ENCODE measurements around the gene EMCN. TPM values are rescaled to one million over a fixed set of nuclear protein-coding genes. Genes with fewer than 3 reads are reported as not detected.

The EMCN gene
- total RNA-seq, 1 donor from 2014 or later, result not detected

GRCh38 chr4:100348473-100348872 lies 169.3 kb downstream of the EMCN start:
- Mint-ChIP-seq H3K4me3 (ENCODE audit: unreplicated experiment) (no peak overlapping the region), H3K27ac (ENCODE audit: unreplicated experiment) (peak overlapping the region; percentile 88), H3K36me3 (ENCODE audit: low read depth) (no peaks in the 10 kb centered on the region), H3K9me3 (ENCODE audit: low read depth) (peaks cover 2% of the 10 kb centered on the region), H3K27me3 (ENCODE audit: low read depth) (no peaks in the 10 kb centered on the region), H3K4me1 (ENCODE audit: low read depth) (peaks cover 20% of the 10 kb centered on the region)
- TF ChIP-seq CTCF (IDR thresholded peaks at IDR 0.05), result no peak
- no peak for DNase-seq (ENCODE audit: low spot score)

- TF ChIP-seq CTCF (IDR thresholded peaks at IDR 0.05), result no peak
- Mint-ChIP-seq H3K27ac (ENCODE audit: unreplicated experiment) (no peak overlapping the region), H3K36me3 (ENCODE audit: low read depth) (no peaks in the 10 kb centered on the region), H3K4me1 (ENCODE audit: low read depth) (peaks cover 20% of the 10 kb centered on the region), H3K9me3 (ENCODE audit: low read depth) (peaks cover 2% of the 10 kb centered on the region), H3K27me3 (ENCODE audit: low read depth) (no peaks in the 10 kb centered on the region), H3K4me3 (ENCODE audit: unreplicated experiment) (no peak overlapping the region)
- DNase-seq (ENCODE audit: low spot score), result no peak
Observed at GRCh38 chr4:100347241-100347640, 170.6 kb downstream of the EMCN start.

- no peaks in the 10 kb centered on the region for H3K27me3 Mint-ChIP-seq (ENCODE audit: low read depth)
- no peak for TF ChIP-seq CTCF (IDR thresholded peaks at IDR 0.05)
- DNase-seq (ENCODE audit: low spot score), result no peak
- H3K36me3 Mint-ChIP-seq (ENCODE audit: low read depth), result no peaks in the 10 kb centered on the region
- H3K9me3 Mint-ChIP-seq (ENCODE audit: low read depth), result peaks cover 2% of the 10 kb centered on the region
- no peak overlapping the region for H3K4me3 Mint-ChIP-seq (ENCODE audit: unreplicated experiment)
- H3K27ac Mint-ChIP-seq (ENCODE audit: unreplicated experiment), result no peak overlapping the region
- peaks cover 20% of the 10 kb centered on the region for H3K4me1 Mint-ChIP-seq (ENCODE audit: low read depth)
Observed at GRCh38 chr4:100345585-100345984, 172.2 kb downstream of the EMCN start.

All from chondrocyte (in vitro differentiated cells).